NCI-H1436 treated with DMSO at 0.1 percent for 48 hours (cell line): ENCODE results near the gene ECHDC3.

ENCODE experiments used
- DNase-seq: peaks from one replicate; lab custom pipeline; 2025; lab: John Stamatoyannopoulos, UW

The ECHDC3 gene

GRCh38 chr10:11782793-11783557 lies 40.8 kb downstream of the ECHDC3 start:
- no peak for DNase-seq

- no peak for DNase-seq
These were observed 41.3 kb downstream of the ECHDC3 start for GRCh38 chr10:11783558-11783865.

GRCh38 chr10:11787374-11787773 lies 45.2 kb downstream of the ECHDC3 start:
- DNase-seq: no peak

GRCh38 chr10:11787846-11788245 lies 45.7 kb downstream of the ECHDC3 start:
- DNase-seq: no peak

- DNase-seq: no peak
These were observed 47.1 kb downstream of the ECHDC3 start for GRCh38 chr10:11789306-11789705.

- DNase-seq: no peak
These were observed 47.8 kb downstream of the ECHDC3 start for GRCh38 chr10:11789956-11790355.

- DNase-seq: no peak
These were observed 51.7 kb downstream of the ECHDC3 start for GRCh38 chr10:11793762-11794479.

GRCh38 chr10:11794566-11794965 lies 52.4 kb downstream of the ECHDC3 start:
- DNase-seq: no peak

- no peak for DNase-seq
These were observed 53.1 kb downstream of the ECHDC3 start for GRCh38 chr10:11795101-11795920.

GRCh38 chr10:11796474-11796873 lies 54.3 kb downstream of the ECHDC3 start:
- DNase-seq: no peak

GRCh38 chr10:11797281-11797680 lies 55.1 kb downstream of the ECHDC3 start:
- no peak for DNase-seq

GRCh38 chr10:11797847-11798633 lies 55.9 kb downstream of the ECHDC3 start:
- DNase-seq: no peak

- DNase-seq: no peak
These were observed 56.9 kb downstream of the ECHDC3 start for GRCh38 chr10:11798845-11799735.

- no peak for DNase-seq
These were observed 57.5 kb downstream of the ECHDC3 start for GRCh38 chr10:11799736-11800080.

- no peak for DNase-seq
These were observed 62.2 kb downstream of the ECHDC3 start for GRCh38 chr10:11804336-11804735.

- no peak for DNase-seq
These were observed 63.6 kb downstream of the ECHDC3 start for GRCh38 chr10:11805792-11806191.

GRCh38 chr10:11806706-11807105 lies 64.5 kb downstream of the ECHDC3 start:
- DNase-seq: no peak

- no peak for DNase-seq
These were observed 66.6 kb downstream of the ECHDC3 start for GRCh38 chr10:11808808-11809207.

GRCh38 chr10:11810313-11810766 lies 68.2 kb downstream of the ECHDC3 start:
- DNase-seq: no peak

- DNase-seq: no peak
These were observed 68.8 kb downstream of the ECHDC3 start for GRCh38 chr10:11810973-11811372.

- no peak for DNase-seq
These were observed 71.0 kb downstream of the ECHDC3 start for GRCh38 chr10:11813177-11813576.
